ENCODE measurements around the gene NOTCH2.
"Not testable (repeated sequence)": the region's sequence is repeated elsewhere in the genome, so short reads cannot be mapped to it uniquely, and the experiment has no call there.

The NOTCH2 gene

GRCh38 chr1:120090830-120091229 is 21.4 kb upstream of the NOTCH2 start:
- not testable (repeated sequence) for H3K4me3 ChIP-seq (replicated peaks; ENCODE audit: low read depth, low read length); DNase-seq (ENCODE audit: low read depth)

- peak; percentile 21 for DNase-seq (ENCODE audit: low read depth)
- not testable (repeated sequence) for H3K4me3 ChIP-seq (replicated peaks; ENCODE audit: low read depth, low read length)
These were observed 18.5 kb upstream of the NOTCH2 start for GRCh38 chr1:120087959-120088358.

GRCh38 chr1:120069920-120070214 is 405 bp upstream of the NOTCH2 start:
- not testable (repeated sequence) for H3K4me3 ChIP-seq (replicated peaks; ENCODE audit: low read depth, low read length); DNase-seq (ENCODE audit: low read depth)

- DNase-seq (ENCODE audit: low read depth) = not testable (repeated sequence)
- H3K4me3 ChIP-seq (replicated peaks; ENCODE audit: low read depth, low read length) = peak overlapping the region; percentile 49
These were observed 787 bp downstream of the NOTCH2 start for GRCh38 chr1:120068683-120069066.

- not testable (repeated sequence) for H3K4me3 ChIP-seq (replicated peaks; ENCODE audit: low read depth, low read length); DNase-seq (ENCODE audit: low read depth)
These were observed 21.3 kb downstream of the NOTCH2 start for GRCh38 chr1:120048208-120048607.

GRCh38 chr1:120041771-120042170 is 27.7 kb downstream of the NOTCH2 start:
- H3K4me3 ChIP-seq (replicated peaks; ENCODE audit: low read depth, low read length); DNase-seq (ENCODE audit: low read depth): not testable (repeated sequence)

GRCh38 chr1:120032253-120032652 is 37.2 kb downstream of the NOTCH2 start:
- not testable (repeated sequence) for DNase-seq (ENCODE audit: low read depth); H3K4me3 ChIP-seq (replicated peaks; ENCODE audit: low read depth, low read length)

- not testable (repeated sequence) for DNase-seq (ENCODE audit: low read depth); H3K4me3 ChIP-seq (replicated peaks; ENCODE audit: low read depth, low read length)
These were observed 45.7 kb downstream of the NOTCH2 start for GRCh38 chr1:120023791-120024190.

GRCh38 chr1:120014978-120015377 is 54.5 kb downstream of the NOTCH2 start:
- H3K4me3 ChIP-seq (replicated peaks; ENCODE audit: low read depth, low read length) = not testable (repeated sequence)

GRCh38 chr1:120008320-120008719 is 61.1 kb downstream of the NOTCH2 start:
- DNase-seq (ENCODE audit: low read depth); H3K4me3 ChIP-seq (replicated peaks; ENCODE audit: low read depth, low read length): not testable (repeated sequence)

More at GRCh38 chr1:120014978-120015377, 54.5 kb downstream of the NOTCH2 start:
- DNase-seq (ENCODE audit: low read depth) = not testable (repeated sequence)

- not testable (repeated sequence) for DNase-seq (ENCODE audit: low read depth)
These were observed 61.6 kb downstream of the NOTCH2 start for GRCh38 chr1:120007850-120008249.

GRCh38 chr1:120001035-120001434 is 68.4 kb downstream of the NOTCH2 start:
- not testable (repeated sequence) for H3K4me3 ChIP-seq (replicated peaks; ENCODE audit: low read depth, low read length); DNase-seq (ENCODE audit: low read depth)

More at GRCh38 chr1:120007850-120008249, 61.6 kb downstream of the NOTCH2 start:
- H3K4me3 ChIP-seq (replicated peaks; ENCODE audit: low read depth, low read length) = not testable (repeated sequence)

GRCh38 chr1:119996731-119997312 is 72.6 kb downstream of the NOTCH2 start:
- not testable (repeated sequence) for H3K4me3 ChIP-seq (replicated peaks; ENCODE audit: low read depth, low read length); DNase-seq (ENCODE audit: low read depth)

GRCh38 chr1:119995975-119996374 is 73.5 kb downstream of the NOTCH2 start:
- not testable (repeated sequence) for DNase-seq (ENCODE audit: low read depth); H3K4me3 ChIP-seq (replicated peaks; ENCODE audit: low read depth, low read length)

GRCh38 chr1:119988306-119989062 is 81.0 kb downstream of the NOTCH2 start:
- H3K4me3 ChIP-seq (replicated peaks; ENCODE audit: low read depth, low read length) = no peak overlapping the region
- peak; percentile 23 for DNase-seq (ENCODE audit: low read depth)
- no peak for TF ChIP-seq CTCF (IDR thresholded peaks at IDR 0.05; ENCODE audit: low read length, missing control alignments)
